Right cardiac atrium (tissue), 5 donors: ENCODE data around the gene CLIP1. TPM values are rescaled to one million over a fixed set of nuclear protein-coding genes. Genes with fewer than 3 reads are reported as not detected.

Experiments
- ATAC-seq, 2 donors: fragments of 200-7000 bp; cut with Tn5 transposase; one replicate each; pipeline versions ENCODE4 v1.8.0 to v1.9.1; 2020; ENCODE audit warnings: moderate library complexity in 2 of 2, mild to moderate bottlenecking in 1 of 2
- DNase-seq, 3 donors: peaks; one replicate each; pipeline ENCODE4 v3.0.0-alpha.2; 2020
- H3K27ac ChIP-seq: one replicate; pipeline ENCODE4 v1.5.1; 2013; ENCODE audit warnings: mild to moderate bottlenecking, low read length, control low read depth, moderate library complexity
- H3K27me3 ChIP-seq: one replicate; pipeline ENCODE4 v1.6.1; 2013; ENCODE audit not compliant: control insufficient read depth, insufficient read depth
- H3K4me1 ChIP-seq: one replicate; pipeline ENCODE4 v1.6.1; 2013; ENCODE audit warnings: low read length; ENCODE audit not compliant: control insufficient read depth, insufficient read depth
- H3K4me3 ChIP-seq: one replicate; pipeline ENCODE4 v1.5.1; 2013; ENCODE audit warnings: low read length, control low read depth
- H3K9me3 ChIP-seq: one replicate; pipeline ENCODE4 v1.6.1; 2013; ENCODE audit warnings: low read length; ENCODE audit not compliant: control insufficient read depth
- WGBS: extraction: QIAGEN DNeasy Blood & Tissue Kit; methylation state at CpG from one replicate; pipeline ENCODE4 v1.1.7; 2013; 5-methylcytosine and 5-hydroxymethylcytosine counted together
- intact Hi-C, 4 donors: fragments of 100-400 bp; cut with DNase I; formaldehyde crosslinking; loops; one replicate each; pipeline versions ENCODE4 v1.11.0 to v1.14.0; 2022 to 2023
- polyA plus RNA-seq: library from polyadenylated mRNA; stranded (reverse); fragments of 200-250 nt; gene quantifications from one replicate; pipeline ENCODE4 v1.2.3, GENCODE V29; 2013
- total RNA-seq, 4 donors: library from RNA; stranded (reverse); fragmentation: NEBNext Ultra II Directional; extraction: Animal tissue kit (Norgen Biotek cat#: 25700); gene quantifications; one replicate each; pipeline ENCODE4 v1.2.1, GENCODE V29; 2021
- donor health status: healthy with polysubstance abuse.
- donor health status: DM: no; HTN: yes; CAD: no.
- donor health status: DM: no; HTN: no; CAD: no.
- donor health status: DM: no; HTN: yes; CAD: no; lungs with severe emphysema.
- donor health status: DM: yes; HTN: yes; CAD: no.

The CLIP1 gene
- total and polyA plus RNA-seq, 5 donors: 43.7 to 131 (median 119) TPM

DNA sequence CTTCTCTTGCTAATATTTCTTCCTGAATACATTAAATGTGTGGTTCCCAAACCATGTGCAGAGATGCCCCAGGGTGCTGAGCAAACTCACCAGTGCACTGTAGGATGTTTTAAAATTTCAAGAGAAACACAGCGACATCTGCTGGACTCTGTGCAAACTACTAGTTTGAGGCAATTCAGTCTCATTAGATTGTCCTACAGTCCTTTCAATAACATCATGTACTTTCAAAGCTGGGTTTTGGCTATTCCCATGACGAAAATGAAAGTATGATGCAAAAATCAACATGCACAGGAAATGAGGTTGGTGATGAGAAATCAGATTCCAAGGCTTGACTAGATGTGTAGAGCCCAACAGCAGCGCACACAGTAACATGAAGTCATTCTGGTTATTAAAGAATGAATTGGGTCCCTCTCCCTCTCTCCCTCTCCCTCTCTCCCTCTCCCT, 66.3 kb downstream of the CLIP1 start:
- no peaks in the 10 kb centered on the region for H3K4me1 ChIP-seq
- no peaks in the 10 kb centered on the region for H3K9me3 ChIP-seq
- ATAC-seq (peak; percentile 75 to 89), DNase-seq (no peak)
- 37% methylated on average over 3 of the region's 3 CpGs for WGBS
- intact Hi-C loops: no loop called here
- H3K4me3 ChIP-seq: no peak overlapping the region
- no peaks in the 10 kb centered on the region for H3K27me3 ChIP-seq
- H3K27ac ChIP-seq: no peak overlapping the region

DNA sequence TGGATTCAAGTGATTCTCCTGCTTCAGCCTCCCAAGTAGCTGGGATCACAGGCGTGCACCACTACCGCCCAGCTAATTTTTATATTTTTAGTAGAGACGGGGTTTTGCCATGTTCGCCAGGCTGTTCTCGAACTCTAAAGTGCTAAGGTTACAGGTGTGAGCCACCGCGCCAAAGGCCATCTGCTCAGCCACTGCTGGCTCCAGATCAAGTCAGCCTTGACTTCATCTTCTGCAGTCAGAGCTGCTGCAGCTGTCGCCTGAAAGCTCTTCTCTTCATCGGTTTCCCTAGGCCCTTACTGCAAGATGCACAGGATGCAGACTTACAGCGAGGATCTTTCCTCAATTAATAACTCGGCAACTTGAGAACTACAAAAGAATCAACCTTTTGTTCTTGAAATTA, 66.8 kb downstream of the CLIP1 start:
- ATAC-seq (no peak), DNase-seq (no peak)
- Histone ChIP-seq H3K4me3 (no peak overlapping the region), H3K4me1 (no peaks in the 10 kb centered on the region), H3K9me3 (no peaks in the 10 kb centered on the region), H3K27me3 (no peaks in the 10 kb centered on the region), H3K27ac (no peak overlapping the region)
- WGBS: 80% methylated on average over 11 of the region's 11 CpGs
- intact Hi-C loops: no loop called here

DNA sequence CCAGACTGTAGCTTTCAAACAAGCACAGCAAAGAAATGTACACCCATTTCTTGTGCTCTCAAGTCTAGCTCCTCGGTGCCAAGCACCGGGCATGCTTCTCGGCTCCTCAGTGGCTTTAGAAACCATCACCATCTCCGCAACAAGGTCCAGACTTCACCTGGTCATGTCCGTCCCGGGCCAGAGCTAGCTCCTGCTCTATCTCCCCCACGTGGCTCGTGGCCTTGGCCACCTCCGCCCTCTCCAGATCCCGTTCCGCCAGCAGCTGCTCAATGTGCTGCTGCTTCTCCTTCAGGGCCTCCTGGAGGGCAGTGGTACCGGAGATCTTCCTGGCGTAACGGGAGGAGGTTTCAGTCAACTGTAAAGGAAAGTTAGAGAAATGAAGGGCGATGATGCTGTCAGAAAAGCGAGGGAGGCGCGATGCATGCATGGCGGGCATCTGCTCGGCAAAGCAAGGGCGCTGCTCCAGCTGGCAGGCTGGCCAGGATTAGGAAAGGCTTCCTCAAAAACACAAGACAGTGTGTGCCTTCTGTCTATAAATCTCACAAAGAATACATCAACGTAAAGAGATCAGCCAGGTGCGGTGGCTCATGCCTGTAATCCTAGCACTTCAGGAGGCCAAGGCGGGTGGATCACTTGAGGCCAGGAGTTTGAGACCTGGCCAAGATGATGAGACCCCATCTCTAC, 67.4 kb downstream of the CLIP1 start:
- intact Hi-C loops: no loop called here
- H3K4me1 ChIP-seq: peaks cover 1% of the 10 kb centered on the region
- no peak overlapping the region for H3K27ac ChIP-seq
- H3K4me3 ChIP-seq: no peak overlapping the region
- no peaks in the 10 kb centered on the region for H3K27me3 ChIP-seq
- ATAC-seq: no peak
- DNase-seq: no peak
- H3K9me3 ChIP-seq: no peaks in the 10 kb centered on the region
- WGBS: 95% methylated on average over 24 of the region's 24 CpGs

DNA sequence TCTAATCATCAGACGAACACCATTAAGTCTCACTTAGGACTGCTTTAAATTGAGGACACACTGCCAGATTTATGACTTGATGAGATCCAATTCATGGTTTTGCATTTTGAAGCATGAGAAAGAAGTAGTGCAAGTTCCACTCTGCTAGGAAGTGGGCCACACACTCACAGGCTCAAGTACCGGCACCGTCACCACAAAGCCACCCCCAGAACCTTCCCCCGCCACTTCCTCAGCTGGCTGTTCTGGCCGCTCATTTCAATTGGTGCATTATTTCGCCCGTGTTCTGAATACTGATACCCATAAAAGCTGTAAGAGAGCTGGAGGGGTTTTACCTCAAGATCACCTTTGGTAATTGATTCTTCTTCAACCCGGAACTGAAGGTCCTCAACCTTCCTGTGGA, 70.1 kb downstream of the CLIP1 start:
- DNase-seq: no peak
- ATAC-seq: no peak
- Histone ChIP-seq H3K27ac (no peak overlapping the region), H3K27me3 (no peaks in the 10 kb centered on the region), H3K4me3 (no peak overlapping the region), H3K9me3 (no peaks in the 10 kb centered on the region), H3K4me1 (peaks cover 3% of the 10 kb centered on the region)
- intact Hi-C loops: no loop called here
- 90% methylated on average over 8 of the region's 8 CpGs for WGBS

DNA sequence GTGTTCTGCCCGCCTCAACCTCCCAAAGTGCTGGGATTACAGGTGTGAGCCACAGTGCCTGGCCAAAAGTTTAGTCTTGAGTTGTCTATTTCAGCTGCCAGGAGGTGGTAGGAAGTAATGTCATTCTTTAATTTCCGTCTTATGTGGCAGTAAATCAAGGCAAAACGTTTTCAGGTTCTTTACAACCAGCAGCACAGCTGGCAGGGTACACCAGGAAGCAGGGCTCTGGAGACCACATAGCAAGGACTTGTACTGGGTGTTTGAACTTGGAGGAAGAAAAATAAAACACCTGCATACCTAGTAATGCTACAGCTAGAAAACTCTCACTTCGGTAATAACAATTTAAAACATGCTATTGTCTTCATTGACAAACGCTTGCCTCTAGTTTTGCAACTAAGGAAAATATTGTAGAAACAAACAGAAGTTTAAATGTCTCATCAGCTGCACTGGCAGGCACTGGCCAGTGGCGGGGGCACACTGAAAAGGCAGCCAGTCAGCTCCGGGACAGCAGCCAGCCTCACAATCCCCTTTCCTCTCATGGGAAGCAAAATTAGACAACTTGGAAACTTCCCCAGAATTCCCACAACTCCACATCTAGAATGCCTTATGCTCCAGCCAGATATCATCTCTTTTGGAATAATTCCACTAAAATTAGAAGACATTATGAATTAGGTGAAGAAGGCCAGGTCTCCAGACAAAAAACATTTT, 72.2 kb downstream of the CLIP1 start:
- intact Hi-C loops: no loop called here
- H3K4me1 ChIP-seq: peaks cover 3% of the 10 kb centered on the region
- H3K27ac ChIP-seq: peak overlapping the region; percentile 53
- DNase-seq: peak; percentile 72 to 91 (median 88)
- no peaks in the 10 kb centered on the region for H3K9me3 ChIP-seq
- H3K27me3 ChIP-seq: no peaks in the 10 kb centered on the region
- 41% methylated on average over 7 of the region's 7 CpGs for WGBS
- no peak overlapping the region for H3K4me3 ChIP-seq
- ATAC-seq: peak; percentile 85 to 90

DNA sequence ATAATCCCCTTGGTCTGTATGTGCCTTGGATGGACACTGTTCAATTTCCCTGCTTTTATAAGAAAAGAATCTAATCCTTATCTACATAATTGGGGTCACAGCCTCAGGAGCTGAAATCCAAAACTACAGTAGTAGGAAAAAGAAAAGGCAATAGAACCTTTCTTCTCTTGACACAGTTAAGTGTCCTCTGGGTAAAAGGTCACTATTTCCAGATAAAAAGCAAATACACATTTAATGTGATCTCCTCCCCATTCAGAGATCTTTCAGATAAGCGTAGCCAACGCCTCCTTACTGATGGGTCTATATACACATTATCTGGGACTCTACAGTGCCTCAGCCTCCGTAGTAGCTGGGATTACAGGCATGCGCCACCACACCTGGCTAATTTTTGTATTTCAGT, 73.4 kb downstream of the CLIP1 start:
- no peak for ATAC-seq
- H3K27me3 ChIP-seq: no peaks in the 10 kb centered on the region
- no peaks in the 10 kb centered on the region for H3K9me3 ChIP-seq
- intact Hi-C loops: no loop called here
- H3K4me3 ChIP-seq: no peak overlapping the region
- 90% methylated on average over 4 of the region's 4 CpGs for whole genome bisulfite sequencing
- peaks cover 3% of the 10 kb centered on the region for H3K4me1 ChIP-seq
- no peak overlapping the region for H3K27ac ChIP-seq
- no peak for DNase-seq

DNA sequence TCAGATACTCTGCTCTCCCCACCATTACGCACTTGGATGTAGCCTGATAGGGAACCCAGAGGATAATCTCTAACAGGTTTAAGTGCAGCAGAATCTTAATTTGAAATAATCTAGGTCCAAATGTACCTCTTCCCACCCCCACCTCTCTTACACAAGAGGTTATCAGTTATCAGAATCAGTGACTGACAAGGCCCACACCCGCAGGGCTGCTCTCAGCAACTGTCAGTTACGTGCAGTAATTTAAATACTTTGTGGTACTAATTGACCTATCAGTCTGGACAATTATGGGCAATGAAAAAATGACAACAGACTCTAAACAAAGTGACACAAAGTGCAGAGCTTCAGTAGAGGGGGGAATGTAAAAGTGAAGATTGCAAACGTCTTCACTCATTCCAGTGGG, 74.0 kb downstream of the CLIP1 start:
- H3K27ac ChIP-seq: no peak overlapping the region
- no peaks in the 10 kb centered on the region for H3K27me3 ChIP-seq
- DNase-seq: no peak
- 93% methylated on average over 4 of the region's 4 CpGs for WGBS
- intact Hi-C loops: no loop called here
- no peaks in the 10 kb centered on the region for H3K9me3 ChIP-seq
- ATAC-seq: no peak
- peaks cover 3% of the 10 kb centered on the region for H3K4me1 ChIP-seq
- H3K4me3 ChIP-seq: no peak overlapping the region

DNA sequence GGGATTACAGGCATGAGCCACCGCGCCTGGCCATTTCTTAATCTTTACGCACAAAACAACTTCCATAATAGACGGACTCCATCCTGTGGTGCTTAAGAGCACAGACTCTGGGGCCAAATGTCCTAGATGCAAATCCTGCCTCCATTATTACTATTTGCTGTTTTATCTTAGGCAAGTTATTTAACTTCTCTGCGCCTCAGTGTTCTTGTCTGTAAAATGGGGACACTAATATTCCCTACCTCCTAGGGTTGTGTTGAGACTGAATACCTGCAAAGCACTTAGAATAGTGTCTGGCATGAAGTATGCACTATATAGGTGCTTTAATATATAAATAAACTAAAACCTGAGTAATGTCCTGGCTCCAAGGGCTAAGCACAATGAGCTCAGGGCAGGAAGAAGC, 76.4 kb downstream of the CLIP1 start:
- Histone ChIP-seq H3K27me3 (no peaks in the 10 kb centered on the region), H3K4me1 (peaks cover 3% of the 10 kb centered on the region), H3K27ac (no peak overlapping the region), H3K4me3 (no peak overlapping the region), H3K9me3 (no peaks in the 10 kb centered on the region)
- DNase-seq (no peak), ATAC-seq (no peak)
- 98% methylated on average over 5 of the region's 5 CpGs for WGBS
- intact Hi-C loops: no loop called here

DNA sequence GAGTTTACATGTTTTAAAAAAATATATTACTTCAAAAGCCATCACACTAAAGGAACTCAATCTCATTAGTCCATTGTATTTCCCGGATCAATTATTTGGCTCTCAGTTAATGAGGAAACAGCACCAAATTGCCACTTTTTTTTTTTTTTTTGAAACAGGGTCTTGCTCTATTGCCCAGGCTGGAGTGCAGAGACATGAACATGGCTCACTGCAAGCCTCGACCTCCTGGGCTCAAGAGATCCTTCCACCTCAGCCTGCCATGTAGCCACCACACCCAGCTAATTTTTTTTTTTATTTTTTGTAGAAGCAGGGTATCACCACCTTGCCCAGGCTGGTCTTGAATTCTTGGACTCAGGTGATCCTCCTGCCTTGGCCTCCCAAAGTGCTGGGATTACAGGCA, 77.4 kb downstream of the CLIP1 start:
- WGBS: 85% methylated on average over 2 of the region's 2 CpGs
- intact Hi-C loops: no loop called here
- Histone ChIP-seq H3K9me3 (no peaks in the 10 kb centered on the region), H3K27me3 (no peaks in the 10 kb centered on the region), H3K27ac (no peak overlapping the region), H3K4me1 (peaks cover 2% of the 10 kb centered on the region), H3K4me3 (no peak overlapping the region)
- DNase-seq: no peak
- no peak for ATAC-seq

DNA sequence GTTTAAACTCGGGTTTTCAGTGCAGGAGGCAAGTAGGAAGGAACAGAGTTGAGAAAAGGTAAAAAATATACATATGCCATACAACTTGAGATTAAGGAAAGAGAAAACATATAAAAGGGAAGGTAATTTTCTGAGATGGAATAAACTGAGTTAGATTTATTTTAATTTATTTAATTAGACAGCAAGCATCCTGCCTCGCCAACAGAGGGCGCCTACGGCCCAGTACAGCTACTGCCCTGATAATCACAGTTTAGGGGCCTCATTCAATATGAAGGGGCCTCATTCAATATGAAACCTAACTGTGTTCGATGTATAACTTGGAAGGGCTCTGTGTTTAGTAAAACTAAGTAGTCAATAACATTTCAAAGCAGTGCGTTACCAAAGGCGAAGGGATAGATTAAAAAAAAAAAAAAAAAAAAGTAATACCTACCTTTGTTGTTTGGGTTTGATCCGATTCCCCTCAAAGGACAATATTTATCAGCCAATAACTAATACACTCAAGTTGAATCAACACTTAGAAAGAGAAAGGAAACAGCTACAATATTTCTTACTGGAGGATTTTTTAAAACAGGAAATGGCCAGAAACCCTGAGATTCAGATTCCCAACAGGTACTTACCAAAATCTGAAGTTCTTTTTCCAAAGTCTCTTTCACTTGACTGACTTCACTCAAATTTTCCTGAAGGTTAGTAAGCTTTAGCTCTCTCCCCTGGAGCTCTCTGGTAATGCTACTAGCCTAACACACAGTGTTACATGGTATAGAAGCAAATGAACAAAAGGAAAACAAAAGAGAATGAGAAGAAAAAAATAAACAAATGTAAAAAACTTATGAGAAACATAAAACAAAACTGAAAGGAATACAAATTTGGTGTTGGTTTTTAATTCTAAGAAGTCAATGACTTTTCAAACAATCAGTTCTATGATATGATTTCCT, 86.2 kb downstream of the CLIP1 start:
- Histone ChIP-seq H3K27me3 (no peaks in the 10 kb centered on the region), H3K4me3 (no peak overlapping the region), H3K27ac (no peak overlapping the region), H3K9me3 (no peaks in the 10 kb centered on the region), H3K4me1 (no peaks in the 10 kb centered on the region)
- peak in 1 of 3 donors; percentile 70 for DNase-seq
- WGBS: 86% methylated on average over 8 of the region's 8 CpGs
- intact Hi-C loops: no loop called here
- ATAC-seq: no peak
